ENCODE measurements around the gene TK1. TPM values are rescaled to one million over a fixed set of nuclear protein-coding genes. Genes with fewer than 3 reads are reported as not detected.

The TK1 gene
- polyA plus RNA-seq, 1 experiment = 130 TPM

DNA sequence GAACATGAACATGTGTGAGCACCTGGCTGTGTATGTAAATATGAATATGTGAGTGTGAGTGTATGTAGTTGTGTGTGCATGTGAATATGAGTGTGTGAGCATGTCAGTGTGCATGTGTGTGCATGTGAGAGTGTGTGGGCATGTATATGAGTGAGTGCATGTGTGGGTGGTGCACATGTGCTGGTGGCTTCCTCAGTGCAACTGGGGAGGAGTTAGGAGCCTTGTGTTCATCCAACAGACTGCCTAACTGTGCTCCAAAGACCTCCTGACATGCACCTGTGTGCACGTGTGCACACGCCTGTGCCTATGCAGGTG lies 46.0 kb upstream of the TK1 start:
- DNase-seq (ENCODE audit: low read depth) = no peak
- ChIA-PET CTCF (interaction anchor here (1.2 kb wide), 1 partner anchor 15 kb away, joined by 4 read pairs; no protein-coding TSS in a partner anchor), POLR2A (no interaction called here)
- Histone ChIP-seq H3K4me3 (ENCODE audit: low read depth, low read length) (no peak overlapping the region), H3K36me3 (ENCODE audit: control insufficient read depth, insufficient read depth, low read length) (no peaks in the 10 kb centered on the region), H3K27me3 (ENCODE audit: control insufficient read depth, insufficient read depth, low read length) (peaks cover 28% of the 10 kb centered on the region)
- TF ChIP-seq, protein P1, sequence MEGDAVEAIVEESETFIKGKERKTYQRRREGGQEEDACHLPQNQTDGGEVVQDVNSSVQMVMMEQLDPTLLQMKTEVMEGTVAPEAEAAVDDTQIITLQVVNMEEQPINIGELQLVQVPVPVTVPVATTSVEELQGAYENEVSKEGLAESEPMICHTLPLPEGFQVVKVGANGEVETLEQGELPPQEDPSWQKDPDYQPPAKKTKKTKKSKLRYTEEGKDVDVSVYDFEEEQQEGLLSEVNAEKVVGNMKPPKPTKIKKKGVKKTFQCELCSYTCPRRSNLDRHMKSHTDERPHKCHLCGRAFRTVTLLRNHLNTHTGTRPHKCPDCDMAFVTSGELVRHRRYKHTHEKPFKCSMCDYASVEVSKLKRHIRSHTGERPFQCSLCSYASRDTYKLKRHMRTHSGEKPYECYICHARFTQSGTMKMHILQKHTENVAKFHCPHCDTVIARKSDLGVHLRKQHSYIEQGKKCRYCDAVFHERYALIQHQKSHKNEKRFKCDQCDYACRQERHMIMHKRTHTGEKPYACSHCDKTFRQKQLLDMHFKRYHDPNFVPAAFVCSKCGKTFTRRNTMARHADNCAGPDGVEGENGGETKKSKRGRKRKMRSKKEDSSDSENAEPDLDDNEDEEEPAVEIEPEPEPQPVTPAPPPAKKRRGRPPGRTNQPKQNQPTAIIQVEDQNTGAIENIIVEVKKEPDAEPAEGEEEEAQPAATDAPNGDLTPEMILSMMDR (IDR thresholded peaks at IDR 0.05; ENCODE audit: insufficient read depth, low read depth, low read length) = no peak

- DNase-seq (ENCODE audit: low read depth) = no peak
- Histone ChIP-seq H3K4me3 (ENCODE audit: low read depth, low read length) (no peak overlapping the region), H3K27me3 (ENCODE audit: control insufficient read depth, insufficient read depth, low read length) (peaks cover 28% of the 10 kb centered on the region), H3K36me3 (ENCODE audit: control insufficient read depth, insufficient read depth, low read length) (no peaks in the 10 kb centered on the region)
- CTCF ChIA-PET = interaction anchor here (1.2 to 1.5 kb wide), 2 partner anchors 14 to 18 kb away, joined by 4 to 5 read pairs; no protein-coding TSS in a partner anchor
- POLR2A ChIA-PET = no interaction called here
- TF ChIP-seq, protein P1 (IDR thresholded peaks at IDR 0.05; ENCODE audit: insufficient read depth, low read depth, low read length) = no peak
Measured at GRCh38 chr17:78231991-78232858, 45.4 kb upstream of the TK1 start.

DNA sequence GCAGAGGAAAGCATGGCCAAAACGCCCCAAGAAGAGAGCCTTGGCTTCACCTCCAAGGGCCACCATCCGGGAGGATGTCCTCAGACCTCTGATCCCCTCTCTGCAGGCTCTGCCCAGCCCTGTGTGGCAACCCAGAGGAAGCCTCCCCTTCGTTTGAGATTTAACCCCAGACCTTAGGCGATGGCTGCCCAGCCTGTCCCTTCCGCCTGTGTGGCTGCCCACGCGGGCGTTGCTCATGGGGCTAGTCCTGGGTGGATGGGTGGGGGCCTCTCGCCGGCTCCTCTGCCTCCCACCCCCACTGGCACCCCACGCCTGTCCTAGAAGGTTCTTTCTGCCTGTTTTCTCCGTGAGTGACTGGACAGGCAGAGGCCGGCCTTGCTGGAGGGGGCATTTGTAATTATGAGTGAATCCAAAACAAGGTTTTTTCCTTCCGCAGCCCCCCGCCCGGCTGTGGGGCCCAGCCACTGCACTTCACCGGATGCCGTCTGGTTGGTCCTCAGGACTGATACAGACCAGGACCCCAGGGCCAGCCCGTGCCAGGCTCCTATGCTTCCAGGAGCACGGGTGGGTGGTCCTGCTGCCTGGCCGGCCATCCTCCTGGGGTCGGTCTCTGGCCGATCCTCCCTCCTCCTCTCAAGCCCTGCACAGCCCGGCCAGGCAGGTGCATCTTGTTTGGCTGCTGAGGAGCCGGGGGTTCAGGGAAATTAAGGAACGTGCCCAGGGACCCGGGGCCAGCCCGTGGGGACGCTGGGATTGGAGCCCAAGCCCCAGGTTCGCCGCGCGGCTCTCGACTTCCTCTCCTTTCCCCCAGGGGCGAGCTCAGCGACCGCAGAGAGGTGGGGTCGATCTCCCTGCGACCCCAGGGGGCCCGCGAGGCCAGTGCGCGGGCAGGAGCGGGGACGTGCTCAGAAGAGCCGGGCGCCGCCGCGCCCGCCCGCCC lies 44.4 kb upstream of the TK1 start, which contains the start of gene TMEM235:
TSS of gene TMEM235 (plus strand) at position 636 of the 940 bp plus-strand sequence. CDS start 393 bp downstream, outside the sequence.
- no peak for DNase-seq (ENCODE audit: low read depth)
- no peak within 1 kb of the TSS for H3K4me3 ChIP-seq (ENCODE audit: low read depth, low read length)
- TF ChIP-seq, protein P1 (IDR thresholded peaks at IDR 0.05; ENCODE audit: insufficient read depth, low read depth, low read length) = no peak
- POLR2A ChIA-PET = no interaction called here
- no peaks in the 10 kb centered on the region for H3K36me3 ChIP-seq (ENCODE audit: control insufficient read depth, insufficient read depth, low read length)
- CTCF ChIA-PET = interaction anchor here (1.5 kb wide), 1 partner anchor 19 kb away, joined by 5 read pairs; no protein-coding TSS in a partner anchor
- peaks cover 28% of the 10 kb centered on the region for H3K27me3 ChIP-seq (ENCODE audit: control insufficient read depth, insufficient read depth, low read length)

GRCh38 chr17:78230252-78230962 lies 43.6 kb upstream of the TK1 start:
- ChIA-PET POLR2A (no interaction called here), CTCF (no interaction called here)
- TF ChIP-seq, protein P1 (IDR thresholded peaks at IDR 0.05; ENCODE audit: insufficient read depth, low read depth, low read length) = no peak
- Histone ChIP-seq H3K27me3 (ENCODE audit: control insufficient read depth, insufficient read depth, low read length) (peaks cover 28% of the 10 kb centered on the region), H3K4me3 (ENCODE audit: low read depth, low read length) (no peak overlapping the region), H3K36me3 (ENCODE audit: control insufficient read depth, insufficient read depth, low read length) (no peaks in the 10 kb centered on the region)
- no peak for DNase-seq (ENCODE audit: low read depth)

Data from BJ (cell line).